Ureter (tissue), 1 donor: ENCODE data around the gene EPHB6. TPM values are rescaled to one million over a fixed set of nuclear protein-coding genes. Genes with fewer than 3 reads are reported as not detected.

Experiments used
- total RNA-seq: library from RNA; stranded (reverse); gene quantifications from one replicate; pipeline ENCODE4 v1.2.4, GENCODE V29; 2023
- donor health status: DM: yes; HTN: yes; CAD: no.

Gene EPHB6
- total RNA-seq, 1 donor from 2014 or later, result 55.9 TPM

Other genes starting within 250 kb of the EPHB6 start
- gene PRSS1, start 105.6 kb upstream of the EPHB6 start, total RNA-seq, result not detected
- not detected for gene PRSS2, start 84.1 kb upstream of the EPHB6 start, total RNA-seq
- 27.7 TPM for gene TRPV6, start 30.7 kb downstream of the EPHB6 start, total RNA-seq
- gene TRPV5, start 78.7 kb downstream of the EPHB6 start, total RNA-seq, result not detected
- not detected for gene LLCFC1, start 84.4 kb downstream of the EPHB6 start, total RNA-seq
- gene KEL, start 107.3 kb downstream of the EPHB6 start, total RNA-seq, result 1.3 TPM
- not detected for gene OR9A2, start 172.1 kb downstream of the EPHB6 start, total RNA-seq
- not detected for gene OR6V1, start 197.3 kb downstream of the EPHB6 start, total RNA-seq